Measurements from ENCODE around the gene RINL. TPM values are rescaled to one million over a fixed set of nuclear protein-coding genes. Genes with fewer than 3 reads are reported as not detected.

RINL gene
- total RNA-seq, 1 donor from 2014 or later: 11.2 TPM

DNA sequence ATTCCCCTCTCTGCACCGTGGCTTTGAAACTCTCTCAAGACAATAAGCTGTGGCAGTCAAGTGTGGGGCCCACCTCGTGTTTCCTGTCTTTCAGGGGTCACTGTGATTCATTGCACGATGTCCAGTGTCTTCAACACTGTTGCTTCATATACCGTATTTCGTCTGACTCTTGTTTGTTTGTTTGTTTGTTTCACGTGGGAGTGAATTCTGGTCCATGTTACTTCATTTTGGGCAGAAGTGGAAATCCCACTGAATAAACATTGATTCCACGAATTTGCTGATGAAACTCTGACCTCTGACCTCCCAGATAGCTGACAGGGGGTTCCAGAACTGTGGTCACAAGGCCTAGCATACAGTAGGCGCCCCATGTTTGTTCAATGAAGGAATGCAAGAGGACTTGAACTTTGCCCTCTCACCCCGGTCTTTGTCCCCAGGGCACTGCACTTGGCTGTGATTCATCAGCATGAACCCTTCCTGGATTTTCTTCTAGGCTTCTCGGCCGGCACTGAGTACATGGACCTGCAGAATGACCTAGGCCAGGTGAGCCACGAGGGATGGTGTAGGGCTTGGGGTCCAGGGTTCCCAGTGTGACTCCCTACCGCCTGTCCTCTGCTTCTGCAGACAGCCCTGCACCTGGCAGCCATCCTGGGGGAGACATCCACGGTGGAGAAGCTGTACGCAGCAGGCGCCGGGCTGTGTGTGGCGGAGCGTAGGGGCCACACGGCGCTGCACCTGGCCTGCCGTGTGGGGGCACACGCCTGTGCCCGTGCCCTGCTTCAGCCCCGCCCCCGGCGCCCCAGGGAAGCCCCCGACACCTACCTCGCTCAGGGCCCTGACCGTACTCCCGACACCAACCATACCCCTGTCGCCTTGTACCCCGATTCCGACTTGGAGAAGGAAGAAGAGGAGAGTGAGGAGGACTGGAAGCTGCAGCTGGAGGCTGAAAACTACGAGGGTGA is 26.8 kb upstream of the RINL start:
- H3K4me3 ChIP-seq (ENCODE audit: low read depth, low read length): no peak overlapping the region
- TF ChIP-seq, protein P1, sequence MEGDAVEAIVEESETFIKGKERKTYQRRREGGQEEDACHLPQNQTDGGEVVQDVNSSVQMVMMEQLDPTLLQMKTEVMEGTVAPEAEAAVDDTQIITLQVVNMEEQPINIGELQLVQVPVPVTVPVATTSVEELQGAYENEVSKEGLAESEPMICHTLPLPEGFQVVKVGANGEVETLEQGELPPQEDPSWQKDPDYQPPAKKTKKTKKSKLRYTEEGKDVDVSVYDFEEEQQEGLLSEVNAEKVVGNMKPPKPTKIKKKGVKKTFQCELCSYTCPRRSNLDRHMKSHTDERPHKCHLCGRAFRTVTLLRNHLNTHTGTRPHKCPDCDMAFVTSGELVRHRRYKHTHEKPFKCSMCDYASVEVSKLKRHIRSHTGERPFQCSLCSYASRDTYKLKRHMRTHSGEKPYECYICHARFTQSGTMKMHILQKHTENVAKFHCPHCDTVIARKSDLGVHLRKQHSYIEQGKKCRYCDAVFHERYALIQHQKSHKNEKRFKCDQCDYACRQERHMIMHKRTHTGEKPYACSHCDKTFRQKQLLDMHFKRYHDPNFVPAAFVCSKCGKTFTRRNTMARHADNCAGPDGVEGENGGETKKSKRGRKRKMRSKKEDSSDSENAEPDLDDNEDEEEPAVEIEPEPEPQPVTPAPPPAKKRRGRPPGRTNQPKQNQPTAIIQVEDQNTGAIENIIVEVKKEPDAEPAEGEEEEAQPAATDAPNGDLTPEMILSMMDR (conservative IDR thresholded peaks at IDR 0.05; ENCODE audit: low read depth, low read length): no peak
- no peak for DNase-seq (ENCODE audit: low read depth)

DNA sequence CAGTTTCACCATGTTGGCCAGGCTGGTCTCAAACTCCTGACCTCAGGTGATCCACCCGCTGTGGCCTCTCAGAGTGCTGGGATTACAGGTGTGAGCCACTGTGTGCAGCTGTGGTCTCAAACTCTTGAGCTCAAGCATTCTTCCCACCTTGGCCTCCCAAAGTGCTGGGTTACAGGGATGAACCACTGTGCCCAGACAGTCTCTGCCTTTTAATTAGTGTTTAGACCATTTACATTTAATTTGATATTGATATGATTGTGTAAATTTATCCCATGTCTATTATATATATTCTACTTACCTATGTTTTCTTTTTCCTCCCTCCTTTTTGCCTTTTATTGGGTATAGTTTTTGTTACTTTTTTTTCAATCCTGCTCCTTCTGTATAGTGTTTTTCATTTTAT is 23.6 kb upstream of the RINL start:
- H3K4me3 ChIP-seq (ENCODE audit: low read depth, low read length): no peak overlapping the region
- DNase-seq (ENCODE audit: low read depth): no peak
- TF ChIP-seq, protein P1 (conservative IDR thresholded peaks at IDR 0.05; ENCODE audit: low read depth, low read length): no peak

DNA sequence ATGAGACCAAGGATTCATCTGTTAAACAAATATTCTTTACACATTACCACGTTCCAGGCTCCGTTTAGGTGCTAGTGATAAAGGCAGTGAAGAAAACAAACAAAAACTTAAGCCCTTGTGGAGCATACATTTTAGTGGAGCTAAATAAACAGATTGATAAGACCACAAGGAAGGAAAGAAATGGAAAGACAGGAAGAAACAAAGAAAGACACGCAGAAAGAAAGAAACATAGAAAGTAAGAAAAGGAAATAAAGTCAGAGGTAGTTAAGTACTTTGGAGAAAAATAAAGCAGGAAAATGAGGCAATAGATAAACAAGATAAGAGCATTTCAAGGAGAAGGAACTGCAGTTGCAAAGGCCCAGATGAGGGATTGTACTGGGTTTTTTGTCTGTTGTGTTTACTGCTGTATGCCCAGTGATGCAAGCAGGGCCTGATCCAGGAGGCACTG is 22.7 kb upstream of the RINL start:
- DNase-seq (ENCODE audit: low read depth): no peak
- H3K4me3 ChIP-seq (ENCODE audit: low read depth, low read length): peak overlapping the region; percentile 83
- TF ChIP-seq, protein P1 (conservative IDR thresholded peaks at IDR 0.05; ENCODE audit: low read depth, low read length): no peak

DNA sequence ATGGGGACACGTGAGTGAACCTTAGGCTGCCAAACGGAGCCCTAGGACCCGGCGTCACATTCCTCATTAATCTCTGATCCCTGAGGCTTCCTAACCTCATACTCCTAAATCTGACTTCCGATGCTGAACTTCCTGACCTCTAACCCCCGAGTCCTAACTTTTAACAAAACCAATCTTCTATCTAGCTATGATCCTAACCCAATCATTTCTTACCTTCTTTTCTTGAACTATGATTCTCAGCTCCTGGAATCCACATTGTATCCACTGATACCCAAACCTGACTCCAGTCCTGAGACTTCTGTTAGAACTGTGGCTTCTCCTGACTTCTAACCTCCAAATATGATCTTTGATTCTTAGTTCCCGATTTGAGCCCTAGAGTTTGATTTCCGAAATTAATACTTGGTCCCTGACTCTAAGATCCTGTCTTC is 22.1 kb upstream of the RINL start:
- H3K4me3 ChIP-seq (ENCODE audit: low read depth, low read length): peak overlapping the region; percentile 83
- TF ChIP-seq, protein P1 (conservative IDR thresholded peaks at IDR 0.05; ENCODE audit: low read depth, low read length): no peak
- DNase-seq (ENCODE audit: low read depth): peak; percentile 19

DNA sequence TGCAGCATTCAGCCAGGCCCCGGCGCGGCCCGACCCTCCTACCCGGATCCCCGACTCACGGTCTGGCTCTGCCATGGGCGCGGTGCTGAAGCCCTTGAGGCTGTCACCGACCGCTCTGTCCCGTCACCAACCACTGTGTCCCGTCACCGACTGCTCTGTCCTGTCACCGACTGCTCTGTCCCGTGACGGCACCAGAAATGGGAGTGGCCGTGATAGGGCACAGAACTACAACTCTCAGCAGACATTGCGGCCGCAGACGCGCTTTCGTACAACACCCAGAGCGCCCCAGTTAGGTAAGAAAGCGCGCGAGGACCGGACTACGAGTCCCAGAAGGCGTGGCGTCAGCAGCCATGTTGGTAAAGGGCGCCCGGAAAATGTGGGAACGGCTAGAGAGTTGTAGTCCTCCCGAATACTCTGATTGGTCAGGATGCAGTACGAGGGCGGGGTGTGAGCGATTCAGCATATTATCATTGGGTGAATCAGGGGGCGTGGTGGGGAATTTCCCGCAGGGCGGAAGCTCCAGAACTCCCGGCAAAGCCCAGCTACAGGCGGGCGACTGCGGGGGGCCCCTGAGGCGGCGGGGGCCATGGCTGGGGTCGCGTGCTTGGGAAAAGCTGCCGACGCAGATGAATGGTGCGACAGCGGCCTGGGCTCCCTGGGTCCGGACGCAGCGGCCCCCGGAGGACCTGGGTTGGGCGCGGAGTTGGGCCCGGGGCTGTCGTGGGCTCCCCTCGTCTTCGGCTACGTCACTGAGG is 21.5 kb upstream of the RINL start, which contains the start of the genes NFKBIB and SIRT2:
NFKBIB (plus strand) TSS at position 523 of the 755 bp plus-strand sequence; CDS start at position 587, 64 bp downstream.
SIRT2 (minus strand) TSS at position 172 of the 755 bp plus-strand sequence; CDS start at position 75, 97 bp downstream.
- peak within 1 kb of the TSS; percentile 83 for H3K4me3 ChIP-seq (ENCODE audit: low read depth, low read length)
- peak; percentile 95 for DNase-seq (ENCODE audit: low read depth)
- TF ChIP-seq, protein P1 (conservative IDR thresholded peaks at IDR 0.05; ENCODE audit: low read depth, low read length): no peak

DNA sequence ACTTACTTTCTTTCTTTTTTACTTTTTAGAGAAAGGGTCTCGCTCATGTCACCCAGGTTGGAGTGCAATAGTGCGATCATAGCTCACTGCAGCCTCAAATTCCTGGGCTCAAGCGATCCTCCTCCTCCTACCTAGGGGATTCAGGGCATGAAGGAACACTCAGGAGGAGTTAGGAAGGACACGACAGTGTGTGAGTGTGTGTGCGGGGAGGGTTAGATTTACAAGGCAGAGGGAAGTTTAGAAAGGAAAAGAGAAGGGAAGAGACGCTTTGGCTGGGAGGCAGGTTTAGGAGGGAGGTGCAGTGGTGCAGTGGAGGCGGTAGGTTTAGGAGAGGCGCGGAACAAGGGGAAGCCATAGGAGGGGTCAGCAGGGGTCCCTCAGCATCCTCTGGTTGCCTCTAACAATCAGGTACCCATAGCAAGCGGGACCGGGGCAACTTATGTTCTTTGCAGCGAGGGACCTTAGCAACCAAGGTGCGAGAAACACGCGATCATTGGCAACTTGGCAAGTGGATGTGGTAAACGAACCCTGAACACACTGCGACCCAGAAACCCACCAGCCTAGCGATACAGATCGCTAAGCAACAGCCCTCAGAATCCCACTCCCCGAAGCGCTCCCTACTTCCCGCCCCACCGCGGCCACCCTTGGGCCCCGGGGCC is 20.8 kb upstream of the RINL start:
- DNase-seq (ENCODE audit: low read depth): no peak
- H3K4me3 ChIP-seq (ENCODE audit: low read depth, low read length): peak overlapping the region; percentile 83
- TF ChIP-seq, protein P1 (conservative IDR thresholded peaks at IDR 0.05; ENCODE audit: low read depth, low read length): no peak

Measured in epithelial cell of proximal tubule (primary cell).